Measurements from ENCODE around the gene GRIA4. TPM values are rescaled to one million over a fixed set of nuclear protein-coding genes. Genes with fewer than 3 reads are reported as not detected.

The GRIA4 gene
- total RNA-seq, 1 donor from 2014 or later = 3.7 TPM

DNA sequence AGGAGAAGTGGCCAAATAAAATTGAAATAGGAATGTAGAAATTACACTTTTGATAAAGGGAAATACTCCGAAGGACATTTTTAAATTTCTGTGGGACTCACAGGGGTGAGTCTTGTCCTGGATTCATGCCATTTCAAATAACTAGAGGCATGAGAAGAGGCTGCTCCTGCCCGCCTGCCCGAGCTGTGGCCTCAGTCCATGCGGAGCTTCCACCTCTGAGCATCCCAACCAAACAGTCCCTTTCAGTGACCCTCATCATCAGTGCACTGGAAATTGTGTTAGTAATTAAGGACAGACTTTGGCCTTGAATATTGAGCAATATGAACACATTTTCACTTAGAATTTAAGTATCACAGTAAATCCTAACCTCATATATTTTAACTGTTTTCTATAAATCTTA lies 25.6 kb downstream of the GRIA4 start:
- no peaks in the 10 kb centered on the region for H3K36me3 Mint-ChIP-seq
- H3K9me3 ChIP-seq (ENCODE audit: low read depth) = no peaks in the 10 kb centered on the region
- H3K4me3 ChIP-seq = no peak overlapping the region
- no peaks in the 10 kb centered on the region for H3K9me3 Mint-ChIP-seq
- H3K27ac Mint-ChIP-seq = no peak overlapping the region
- H4K20me1 ChIP-seq (ENCODE audit: low read depth) = no peaks in the 10 kb centered on the region
- H3K79me2 ChIP-seq (ENCODE audit: low read depth) = no peaks in the 10 kb centered on the region
- H3K27ac ChIP-seq = no peak overlapping the region
- no peak overlapping the region for H3K9ac ChIP-seq
- no peaks in the 10 kb centered on the region for H3K4me1 ChIP-seq
- no peaks in the 10 kb centered on the region for H3K27me3 ChIP-seq
- H3K4me3 Mint-ChIP-seq = no peak overlapping the region
- no peak overlapping the region for H3K4me2 ChIP-seq
- no peak for DNase-seq (ENCODE audit: low spot score)
- TF ChIP-seq EZH2 (IDR thresholded peaks at IDR 0.05) (no peak), CTCF (IDR thresholded peaks at IDR 0.05) (no peak), EZH2phosphoT487 (IDR thresholded peaks at IDR 0.05) (no peak)
- H2AFZ ChIP-seq (replicated peaks) = no peak overlapping the region
- no peaks in the 10 kb centered on the region for H3K27me3 Mint-ChIP-seq (ENCODE audit: insufficient read depth, low read depth)
- H3K4me1 Mint-ChIP-seq = no peaks in the 10 kb centered on the region
- H3K36me3 ChIP-seq = no peaks in the 10 kb centered on the region
- no peaks in the 10 kb centered on the region for H3F3A ChIP-seq (ENCODE audit: low read depth)

GRCh38 chr11:105636496-105636895 lies 26.6 kb downstream of the GRIA4 start:
- Mint-ChIP-seq H3K9me3 (no peaks in the 10 kb centered on the region), H3K4me3 (no peak overlapping the region), H3K36me3 (no peaks in the 10 kb centered on the region), H3K27ac (no peak overlapping the region), H3K4me1 (no peaks in the 10 kb centered on the region), H3K27me3 (ENCODE audit: insufficient read depth, low read depth) (no peaks in the 10 kb centered on the region)
- Histone ChIP-seq H3K79me2 (ENCODE audit: low read depth) (no peaks in the 10 kb centered on the region), H4K20me1 (ENCODE audit: low read depth) (no peaks in the 10 kb centered on the region), H3K9ac (no peak overlapping the region), H3K4me3 (no peak overlapping the region), H3K4me2 (no peak overlapping the region), H3K27me3 (no peaks in the 10 kb centered on the region), H3K27ac (no peak overlapping the region), H3K36me3 (no peaks in the 10 kb centered on the region), H3F3A (ENCODE audit: low read depth) (no peaks in the 10 kb centered on the region), H3K9me3 (ENCODE audit: low read depth) (no peaks in the 10 kb centered on the region), H2AFZ (replicated peaks) (no peak overlapping the region), H3K4me1 (no peaks in the 10 kb centered on the region)
- no peak for TF ChIP-seq EZH2phosphoT487 (IDR thresholded peaks at IDR 0.05)
- TF ChIP-seq EZH2 (IDR thresholded peaks at IDR 0.05) = no peak
- TF ChIP-seq CTCF (IDR thresholded peaks at IDR 0.05) = no peak
- no peak for DNase-seq (ENCODE audit: low spot score)

DNA sequence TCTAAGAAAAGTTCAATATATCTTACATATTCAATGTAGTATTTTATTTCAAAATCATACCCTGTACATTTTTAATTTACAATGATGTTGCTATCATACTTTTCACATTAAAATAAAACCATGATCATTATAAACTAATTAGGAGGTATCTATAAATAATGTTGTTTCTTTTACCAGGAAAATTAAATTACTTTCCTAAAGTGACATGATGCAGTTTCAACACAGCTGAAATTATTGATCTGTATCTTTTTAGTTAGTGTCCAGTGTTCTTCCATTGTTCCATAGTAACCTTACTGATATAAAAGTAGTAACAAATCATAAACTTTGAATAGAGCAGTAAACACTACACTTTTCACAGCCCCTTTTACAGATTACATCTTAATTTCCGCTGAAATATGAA lies 29.7 kb downstream of the GRIA4 start:
- no peaks in the 10 kb centered on the region for H3K27me3 Mint-ChIP-seq (ENCODE audit: insufficient read depth, low read depth)
- TF ChIP-seq EZH2phosphoT487 (IDR thresholded peaks at IDR 0.05) (no peak), CTCF (IDR thresholded peaks at IDR 0.05) (no peak), EZH2 (IDR thresholded peaks at IDR 0.05) (no peak)
- H3K36me3 Mint-ChIP-seq = no peaks in the 10 kb centered on the region
- Histone ChIP-seq H2AFZ (replicated peaks) (no peak overlapping the region), H3K4me3 (no peak overlapping the region), H3K36me3 (no peaks in the 10 kb centered on the region), H3F3A (ENCODE audit: low read depth) (no peaks in the 10 kb centered on the region), H3K4me1 (no peaks in the 10 kb centered on the region), H3K9me3 (ENCODE audit: low read depth) (no peaks in the 10 kb centered on the region), H3K4me2 (no peak overlapping the region), H3K27ac (no peak overlapping the region), H3K27me3 (no peaks in the 10 kb centered on the region), H3K9ac (no peak overlapping the region), H4K20me1 (ENCODE audit: low read depth) (no peaks in the 10 kb centered on the region), H3K79me2 (ENCODE audit: low read depth) (no peaks in the 10 kb centered on the region)
- no peak for DNase-seq (ENCODE audit: low spot score)
- H3K4me1 Mint-ChIP-seq = no peaks in the 10 kb centered on the region
- H3K4me3 Mint-ChIP-seq = no peak overlapping the region
- no peaks in the 10 kb centered on the region for H3K9me3 Mint-ChIP-seq
- H3K27ac Mint-ChIP-seq = no peak overlapping the region

- TF ChIP-seq EZH2 (IDR thresholded peaks at IDR 0.05) = no peak
- TF ChIP-seq EZH2phosphoT487 (IDR thresholded peaks at IDR 0.05) = no peak
- no peak for TF ChIP-seq CTCF (IDR thresholded peaks at IDR 0.05)
- Histone ChIP-seq H3K4me3 (no peak overlapping the region), H3K27ac (no peak overlapping the region), H3K4me2 (no peak overlapping the region), H3K36me3 (no peaks in the 10 kb centered on the region), H3K9ac (no peak overlapping the region), H3K9me3 (ENCODE audit: low read depth) (no peaks in the 10 kb centered on the region), H4K20me1 (ENCODE audit: low read depth) (no peaks in the 10 kb centered on the region), H3K27me3 (no peaks in the 10 kb centered on the region), H3F3A (ENCODE audit: low read depth) (no peaks in the 10 kb centered on the region), H2AFZ (replicated peaks) (no peak overlapping the region), H3K4me1 (no peaks in the 10 kb centered on the region), H3K79me2 (ENCODE audit: low read depth) (no peaks in the 10 kb centered on the region)
- DNase-seq (ENCODE audit: low spot score) = no peak
- H3K27me3 Mint-ChIP-seq (ENCODE audit: insufficient read depth, low read depth) = no peaks in the 10 kb centered on the region
- H3K4me1 Mint-ChIP-seq = no peaks in the 10 kb centered on the region
- H3K4me3 Mint-ChIP-seq = no peak overlapping the region
- H3K36me3 Mint-ChIP-seq = no peaks in the 10 kb centered on the region
- H3K27ac Mint-ChIP-seq = no peak overlapping the region
- no peaks in the 10 kb centered on the region for H3K9me3 Mint-ChIP-seq
Observed at GRCh38 chr11:105641433-105641832, 31.6 kb downstream of the GRIA4 start.

All from neural progenitor cell (in vitro differentiated cells).